Measurements from ENCODE around the gene CD74. TPM values are rescaled to one million over a fixed set of nuclear protein-coding genes. Genes with fewer than 3 reads are reported as not detected.

The CD74 gene
- total and polyA plus RNA-seq, 2 of the 8 experiments (the other 6 are each of a cell fraction or from before 2014, with no cell fraction given) = 45.9 to 61.0 TPM

- H2AK5ac ChIP-seq (ENCODE audit: low read depth, low read length) = no peak overlapping the region
- DNase-seq (ENCODE audit: low read depth in 1 of 2, low spot score in 2 of 2) (no peak), FAIRE-seq (no peak)
- no peak overlapping the region for H2BK20ac ChIP-seq (ENCODE audit: low read length)
- H3K56ac ChIP-seq (replicated peaks; ENCODE audit: insufficient read length, low read depth, low read length) = no peak overlapping the region
- no peaks in the 10 kb centered on the region for H3K4me1 ChIP-seq (replicated peaks in 1 of 4; ENCODE audit: control insufficient read depth in 3 of 4, insufficient read depth in 4 of 4, low read length in 3 of 4)
- no peak overlapping the region for H2BK120ac ChIP-seq (replicated peaks; ENCODE audit: low read depth, low read length)
- no peak overlapping the region for H2BK5ac ChIP-seq (ENCODE audit: low read depth, low read length)
- no peak overlapping the region for H3K23ac ChIP-seq (ENCODE audit: insufficient read length)
- H4K20me1 ChIP-seq (replicated peaks in 1 of 2; ENCODE audit: control insufficient read depth in 1 of 2, insufficient read depth in 2 of 2, low read length in 2 of 2) = peaks cover 6 to 8% of the 10 kb centered on the region in 2 experiments
- no peaks in the 10 kb centered on the region for H3K79me1 ChIP-seq (ENCODE audit: low read depth, low read length)
- no peak overlapping the region for H3K18ac ChIP-seq (ENCODE audit: extremely low read depth, low read length)
- 83% methylated on average over 4 of the region's 4 CpGs; no CpG with 5 or more reads in 1 of the 2 experiments for WGBS, 2 experiments (ENCODE audit: extremely low coverage in 1 of 2, insufficient coverage in 1 of 2, insufficient read length in 1 of 2, insufficient replicate concordance in 2 of 2, low coverage in 1 of 2, low lambda C conversion rate in 2 of 2, missing lambda C conversion rate in 1 of 2)
- no peak overlapping the region for H4K5ac ChIP-seq (ENCODE audit: insufficient read length, low read depth, low read length)
- H3K14ac ChIP-seq (ENCODE audit: insufficient read length) = no peak overlapping the region
- TF ChIP-seq RBBP5 (IDR thresholded peaks at IDR 0.05; ENCODE audit: borderline replicate concordance, low read depth, low read length) = no peak
- TF ChIP-seq ZNF274 (IDR thresholded peaks at IDR 0.05; ENCODE audit: borderline replicate concordance, extremely low read depth, low read length) = no peak
- TF ChIP-seq CREB1 (IDR thresholded peaks at IDR 0.05) = no peak
- no peak for TF ChIP-seq BRCA1 (IDR thresholded peaks at IDR 0.05; ENCODE audit: low read depth, low read length)
- no peak for TF ChIP-seq SP1 (IDR thresholded peaks at IDR 0.05; ENCODE audit: low read depth, low read length)
- 0 out of 3 replicates have a peak, but pooled peaks of 1 of the 2 experiments have one; percentile 48 for TF ChIP-seq POLR2A (IDR thresholded peaks at IDR 0.05; ENCODE audit: control extremely low read depth in 1 of 2, low read depth in 2 of 2, low read length in 2 of 2)
- TF ChIP-seq E2F6 (IDR thresholded peaks at IDR 0.05) = no peak
- no peak overlapping the region for H4K91ac ChIP-seq (replicated peaks; ENCODE audit: insufficient read length, low read length)
- no peak overlapping the region for H3K4ac ChIP-seq (replicated peaks; ENCODE audit: insufficient read length, low read depth, low read length)
- no peak overlapping the region for H2BK15ac ChIP-seq (ENCODE audit: low read length)
- peaks cover 20 to 53% (median 35%) of the 10 kb centered on the region in 4 experiments for H3K36me3 ChIP-seq (ENCODE audit: control insufficient read depth in 2 of 4, insufficient read depth in 4 of 4, low read length in 3 of 4)
- H3K27ac ChIP-seq (ENCODE audit: low read depth, low read length) = no peak overlapping the region
- H2AFZ ChIP-seq (ENCODE audit: low read length) = no peak overlapping the region
- H3K27me3 ChIP-seq (replicated peaks in 1 of 4; ENCODE audit: control insufficient read depth in 3 of 4, extremely low read depth in 1 of 4, insufficient read depth in 3 of 4, low read length in 3 of 4) = no peaks in the 10 kb centered on the region
- H3K9me3 ChIP-seq (ENCODE audit: insufficient read depth in 2 of 2, low read depth in 1 of 2, low read length in 1 of 2) = no peaks in the 10 kb centered on the region
- H3K9ac ChIP-seq (replicated peaks in 1 of 4; ENCODE audit: extremely low read depth in 1 of 4, low read depth in 3 of 4, low read length in 3 of 4) = no peak overlapping the region
- POLR2A ChIA-PET (ENCODE audit: partially characterized antibody) = interaction anchor here (0.7 to 19.1 kb wide), 13 partner anchors 8 to 299 kb away, joined by 3 to 455 read pairs (median 9); partner anchors contain the start of genes CD74, RBM22, RPS14 and TCOF1
- H2BK12ac ChIP-seq (ENCODE audit: low read depth, low read length) = no peak overlapping the region
- CTCF ChIA-PET (ENCODE audit: partially characterized antibody) = interaction anchor here (0.6 to 16.9 kb wide), 3 partner anchors 21 to 170 kb away, joined by 3 to 274 read pairs (median 245); no protein-coding TSS in a partner anchor
- H3K23me2 ChIP-seq (ENCODE audit: low read depth, low read length) = no peaks in the 10 kb centered on the region
- no peak overlapping the region for H3K4me2 ChIP-seq (ENCODE audit: insufficient read depth in 1 of 2, low read depth in 2 of 2, low read length in 2 of 2)
- H4K8ac ChIP-seq (ENCODE audit: extremely low read depth, insufficient read depth, low read length) = no peak overlapping the region
- H3K79me2 ChIP-seq (ENCODE audit: control insufficient read depth in 1 of 2, insufficient read depth in 2 of 2, low read length in 2 of 2) = no peaks in the 10 kb centered on the region
- H3K4me3 ChIP-seq (ENCODE audit: extremely low read depth in 1 of 4, insufficient read depth in 2 of 4, low read depth in 3 of 4, low read length in 4 of 4) = no peak overlapping the region
These were observed 10.4 kb downstream of the CD74 start for GRCh38 chr5:150402229-150402773.
